Medulla oblongata (tissue), 1 donor: ENCODE data around the gene MBTPS2.
"Not testable (repeated sequence)": the region's sequence is repeated elsewhere in the genome, so short reads cannot be mapped to it uniquely, and the experiment has no call there.

Source experiments
- DNase-seq: peaks from one replicate; pipeline ENCODE4 v3.0.0-alpha.2; 2015; ENCODE audit errors: extremely low spot score

Gene MBTPS2

DNA sequence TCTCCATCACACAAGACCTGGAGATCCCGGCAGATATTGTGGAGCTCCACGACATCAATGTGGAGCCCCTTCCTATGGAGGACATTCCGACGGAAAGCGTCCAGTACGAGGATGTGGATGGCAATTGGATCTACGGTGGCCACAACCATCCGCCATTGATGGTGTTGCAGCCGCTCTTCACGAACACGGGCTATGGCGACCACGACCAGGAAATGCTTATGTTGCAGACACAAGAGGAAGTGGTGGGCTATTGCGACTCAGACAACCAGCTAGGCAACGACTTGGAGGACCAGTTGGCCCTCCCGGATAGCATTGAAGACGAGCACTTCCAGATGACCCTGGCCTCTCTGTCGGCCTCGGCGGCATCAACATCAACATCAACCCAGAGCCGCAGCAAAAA is 17.1 kb downstream of the MBTPS2 start:
- DNase-seq, result no peak

DNA sequence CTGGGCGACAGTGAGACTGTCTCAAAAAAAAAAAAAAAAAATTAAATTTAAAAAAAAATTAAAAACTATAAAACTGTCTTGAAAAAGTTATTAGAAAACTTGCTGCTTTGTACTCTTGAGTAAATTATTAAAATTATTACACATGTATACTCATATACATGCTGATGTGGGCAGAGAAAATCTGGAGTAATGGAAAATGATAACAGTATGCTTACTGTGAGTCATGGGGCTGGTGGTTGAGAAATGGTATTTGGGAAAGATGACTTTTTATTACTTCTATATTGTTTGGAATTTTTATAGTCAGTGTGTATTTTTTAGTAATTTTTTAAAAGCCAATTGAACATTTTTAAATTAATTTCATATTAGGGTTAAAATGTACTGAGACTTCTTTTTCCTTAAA is 23.8 kb downstream of the MBTPS2 start:
- DNase-seq, result no peak

DNA sequence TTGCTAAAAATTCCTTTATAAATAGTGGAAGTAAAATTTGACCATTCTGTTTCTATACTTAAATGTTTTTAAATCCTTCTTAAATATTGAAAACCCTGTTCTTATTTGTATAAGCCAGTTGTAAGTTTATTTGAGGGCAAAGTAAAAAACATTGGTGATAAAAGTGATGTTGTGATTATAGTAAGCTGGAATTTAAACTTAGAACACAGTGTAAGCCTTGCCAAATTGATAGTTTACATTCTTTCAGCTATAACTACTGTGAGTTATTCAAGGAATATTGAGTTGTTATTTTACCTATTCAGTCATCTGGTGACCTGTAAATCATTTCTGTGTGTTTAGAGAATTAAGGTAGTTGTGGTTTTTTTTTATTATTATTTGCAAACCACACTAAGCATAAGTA is 26.0 kb downstream of the MBTPS2 start:
- DNase-seq, result no peak

DNA sequence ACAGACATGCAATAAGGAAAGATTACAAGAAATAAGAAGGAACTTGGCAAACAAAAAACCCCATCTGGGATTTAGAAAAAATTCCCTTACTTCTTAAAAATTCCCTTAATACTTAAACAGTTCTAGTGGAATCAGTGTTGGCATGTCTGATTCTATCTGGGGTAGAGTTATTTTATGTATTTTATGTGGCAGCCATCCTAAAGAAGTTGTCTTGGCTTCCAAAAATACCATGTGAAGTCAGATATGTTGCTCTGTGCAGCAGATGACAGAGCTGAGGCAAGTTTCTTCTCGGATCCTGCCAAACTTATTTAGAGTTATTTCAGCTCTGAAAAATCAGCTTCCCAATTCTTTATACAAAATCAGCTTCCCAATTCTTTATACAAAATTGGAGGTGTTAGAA is 31.1 kb downstream of the MBTPS2 start:
- no peak for DNase-seq

DNA sequence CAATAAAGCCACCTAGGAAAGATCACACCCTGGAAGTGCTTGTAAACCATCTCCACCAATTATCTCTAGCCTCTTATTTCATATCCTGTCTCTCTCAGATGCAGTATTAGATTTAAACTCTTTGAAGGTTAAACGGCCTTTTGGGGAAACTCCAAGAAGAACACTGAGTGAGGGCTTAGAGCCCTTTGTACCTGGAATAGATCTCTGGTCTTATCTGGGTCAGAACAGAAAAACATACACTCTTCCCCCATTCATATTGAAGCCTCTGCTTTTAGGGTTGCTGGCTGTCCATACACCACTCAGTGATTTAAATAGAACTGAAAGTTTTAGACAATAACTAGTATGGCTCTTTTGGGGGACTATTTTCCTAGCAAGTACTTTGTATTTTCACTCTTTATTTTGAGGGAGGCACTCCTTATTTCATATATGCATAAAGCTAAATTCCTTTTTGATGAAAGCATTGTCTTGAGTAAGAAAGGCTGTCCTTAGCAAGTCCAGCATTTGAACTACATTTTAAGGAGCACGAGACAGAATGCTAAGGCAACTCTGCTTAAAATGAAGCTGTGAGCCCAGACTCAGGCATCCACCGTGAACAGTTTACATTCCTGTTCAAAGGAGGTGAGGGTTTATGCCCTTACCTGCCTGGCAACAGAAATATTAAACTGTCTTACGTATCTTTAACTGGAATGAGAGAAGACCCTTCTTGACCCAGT is 33.8 kb downstream of the MBTPS2 start:
- DNase-seq, result no peak

DNA sequence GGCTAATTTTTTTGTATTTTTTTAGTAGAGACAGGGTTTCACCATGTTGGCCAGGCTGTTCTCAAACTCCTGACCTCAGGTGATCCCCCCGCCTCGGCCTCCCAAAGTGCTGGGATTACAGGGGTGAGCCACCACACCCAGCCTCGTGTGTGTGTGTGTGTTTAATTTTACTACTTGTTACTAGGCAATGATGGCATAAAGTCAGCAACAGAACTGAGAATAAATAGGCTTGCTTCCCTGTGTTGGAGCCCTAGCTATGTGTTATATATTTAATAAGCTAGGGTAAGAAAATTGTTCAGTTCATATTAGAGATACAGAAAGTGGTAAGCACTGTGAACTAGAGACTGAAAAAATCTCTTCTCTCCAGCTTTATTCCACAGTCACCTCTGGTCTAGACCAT is 34.8 kb downstream of the MBTPS2 start:
- not testable (repeated sequence) for DNase-seq

DNA sequence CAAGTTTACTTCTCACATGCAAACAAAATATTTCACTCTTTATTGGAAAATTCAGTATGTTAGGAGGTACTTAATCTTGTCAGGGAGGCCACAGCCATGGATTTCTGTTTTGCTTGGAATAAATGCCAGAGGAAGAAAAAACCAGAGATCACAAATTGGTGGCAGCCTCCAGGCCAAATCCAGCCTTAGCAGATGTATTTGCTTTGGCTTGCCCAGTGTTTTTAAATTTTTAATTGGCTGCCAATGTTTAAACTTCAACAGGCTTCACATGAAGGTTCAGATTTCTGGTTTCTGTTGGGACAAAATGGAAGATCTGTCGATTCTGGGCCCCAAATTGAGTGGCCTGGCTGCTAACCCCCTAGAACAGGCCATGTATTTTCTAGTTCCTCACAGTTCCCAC is 35.6 kb downstream of the MBTPS2 start:
- no peak for DNase-seq

DNA sequence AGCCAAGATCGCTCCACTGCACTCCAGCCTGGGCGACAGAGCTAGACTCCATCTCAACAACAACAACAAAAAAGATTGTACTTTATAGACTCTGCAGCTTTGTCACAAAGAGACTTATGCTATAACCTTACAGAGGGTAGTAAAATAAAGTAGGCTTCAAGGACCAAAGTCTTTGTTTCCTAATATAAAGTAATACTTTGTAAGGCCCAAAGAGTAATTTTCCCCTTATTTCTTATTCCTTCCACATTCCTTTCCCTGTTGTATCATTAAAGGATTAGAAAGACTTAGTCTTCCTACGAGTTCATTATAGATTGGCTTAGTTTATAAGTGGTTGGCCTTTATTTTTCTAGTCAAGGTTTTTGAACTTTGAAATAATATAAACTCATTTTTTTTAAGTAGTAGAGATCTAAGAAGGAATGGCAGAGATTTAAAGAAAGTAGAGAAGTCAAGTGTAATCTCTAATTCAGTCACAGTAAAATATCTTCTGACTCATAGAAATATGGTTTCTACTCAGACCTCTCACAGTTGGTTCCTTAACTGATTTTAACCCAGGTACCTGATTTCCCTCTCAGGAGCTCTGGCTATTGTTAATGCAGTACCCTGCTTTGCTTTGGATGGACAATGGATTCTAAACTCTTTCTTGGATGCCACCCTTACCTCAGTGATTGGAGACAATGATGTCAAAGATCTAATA is 42.6 kb downstream of the MBTPS2 start:
- DNase-seq, result no peak

DNA sequence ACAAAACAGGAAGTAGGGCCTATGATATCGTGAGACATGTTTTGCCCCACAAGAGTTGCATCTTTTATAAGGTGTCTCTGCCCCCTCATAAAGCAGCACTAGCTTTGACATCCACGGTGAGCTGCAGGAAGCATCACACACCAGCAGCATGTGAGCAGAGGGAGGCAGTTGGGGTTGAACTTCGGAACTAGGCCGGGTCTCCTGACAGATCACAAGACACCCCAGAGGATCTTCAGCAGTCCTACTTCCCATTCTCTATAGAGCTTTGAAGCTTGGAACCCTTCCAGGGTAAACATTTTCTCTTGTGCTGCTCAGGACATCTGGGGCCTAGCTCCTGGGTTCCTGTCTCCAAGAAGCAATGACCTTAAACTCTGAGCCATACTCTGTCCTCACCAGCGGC is 43.8 kb downstream of the MBTPS2 start:
- peak; percentile 70 for DNase-seq

DNA sequence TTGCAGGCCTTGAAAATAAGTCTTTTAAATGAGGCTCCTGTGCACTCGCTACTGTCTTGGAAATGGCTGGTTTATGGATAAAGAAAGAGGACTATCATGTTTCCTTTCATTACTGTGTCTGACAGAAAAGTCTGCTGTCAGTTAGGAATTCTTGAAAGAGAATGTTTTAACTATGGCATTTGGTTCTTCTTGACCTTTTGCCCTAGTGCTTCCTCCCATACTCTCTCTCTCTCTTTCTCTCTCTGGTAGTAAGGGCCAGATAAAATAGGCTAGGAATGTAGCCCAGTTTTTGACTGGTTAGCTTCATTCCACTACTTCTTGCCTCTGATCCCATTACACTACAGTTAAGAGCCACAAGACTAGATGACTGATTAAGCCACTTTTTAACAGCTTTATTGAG is 46.2 kb downstream of the MBTPS2 start:
- DNase-seq, result no peak

DNA sequence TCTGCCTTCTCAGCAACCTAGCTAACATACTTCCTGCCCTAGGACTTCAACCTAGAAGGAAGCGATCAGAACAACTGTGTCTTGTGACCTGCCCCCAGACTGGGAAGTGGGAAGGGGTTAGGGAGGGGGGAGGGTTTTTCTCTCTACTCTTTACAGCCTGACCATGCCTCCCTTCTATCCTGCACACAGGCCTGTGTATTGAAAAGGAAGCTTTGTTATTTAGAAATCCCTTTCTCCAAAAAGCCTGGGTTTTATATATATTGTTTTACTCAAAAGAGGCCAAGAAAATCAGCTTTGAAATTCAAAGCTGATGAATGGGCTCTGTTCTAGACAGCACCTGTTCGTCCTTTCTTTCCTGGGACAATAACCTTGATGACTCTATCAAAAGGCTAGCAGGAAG is 65.9 kb downstream of the MBTPS2 start:
- peak; percentile 21 for DNase-seq

DNA sequence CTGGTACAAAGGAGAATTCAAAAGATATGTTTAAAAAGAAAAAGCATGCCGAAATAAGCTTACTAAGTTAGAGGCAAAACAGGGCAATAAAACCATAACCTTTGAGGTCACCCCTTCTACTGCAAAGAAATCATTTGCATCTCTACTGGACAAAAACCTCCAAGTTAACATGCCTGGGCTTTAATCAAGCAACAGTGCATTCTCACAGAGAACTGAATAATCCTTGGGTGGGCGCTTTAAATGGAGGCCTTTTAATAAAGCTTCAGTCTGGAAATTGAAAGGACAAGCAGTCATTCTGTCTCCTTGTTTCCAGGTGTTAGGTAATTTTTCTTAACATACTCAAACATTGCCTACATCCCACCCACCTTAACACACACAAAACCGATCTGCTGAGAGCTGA is 66.5 kb downstream of the MBTPS2 start:
- no peak for DNase-seq

DNA sequence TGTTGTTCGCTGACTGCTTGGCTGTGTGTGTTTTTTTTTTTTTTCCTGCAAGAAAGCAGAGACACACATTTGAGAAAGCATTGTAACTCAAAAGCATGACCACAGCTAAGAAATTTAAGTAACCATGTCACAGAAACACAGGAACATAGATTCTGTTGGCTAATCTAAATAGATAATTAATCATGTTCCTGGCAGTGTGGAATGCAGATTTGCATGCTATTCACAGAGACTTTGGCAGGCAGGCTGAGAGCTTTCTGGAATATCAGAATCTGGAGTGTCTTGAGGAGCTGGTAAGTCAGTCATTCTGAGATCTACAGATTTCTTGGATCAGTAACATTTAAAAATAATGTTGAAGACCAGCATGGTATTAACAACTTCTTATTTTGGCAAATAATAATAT is 67.8 kb downstream of the MBTPS2 start:
- peak; percentile 15 for DNase-seq

DNA sequence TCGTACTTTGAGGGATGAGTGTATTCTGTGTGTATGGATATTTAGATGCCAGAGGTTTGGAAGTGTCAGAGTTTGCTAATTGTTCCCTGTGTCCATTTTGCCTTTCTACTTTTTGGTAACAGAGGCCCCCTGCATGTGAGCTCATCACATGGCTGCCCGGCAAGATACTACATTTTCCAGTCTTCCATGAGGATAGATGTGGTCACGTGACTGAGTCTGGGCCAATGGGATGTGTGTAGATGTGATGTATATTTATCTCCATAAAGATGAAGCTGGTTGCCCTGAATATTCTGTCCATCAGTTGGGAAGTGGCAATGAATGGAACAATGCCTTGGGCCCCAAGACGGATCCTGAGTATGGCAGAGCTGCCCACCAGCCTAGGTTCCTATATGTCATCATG is 72.1 kb downstream of the MBTPS2 start:
- DNase-seq, result no peak

DNA sequence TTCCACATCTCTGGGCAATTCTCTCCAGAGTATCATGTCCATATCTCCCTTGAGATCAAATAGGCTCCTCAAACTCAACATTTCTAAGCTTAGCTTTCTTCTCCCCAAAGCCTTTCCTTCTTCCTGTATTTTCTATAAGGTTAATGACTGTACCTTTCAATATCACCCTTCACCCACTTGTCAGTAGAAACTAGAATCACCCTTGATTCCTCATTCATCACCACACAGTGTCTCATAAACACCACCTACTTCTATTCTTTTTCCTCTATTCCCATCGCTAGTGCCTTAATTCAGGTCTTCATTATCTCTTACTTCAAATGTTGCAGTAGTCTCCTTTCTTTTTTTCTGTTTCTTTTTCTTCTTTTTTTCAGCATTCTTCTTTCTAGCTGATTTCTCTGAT is 72.8 kb downstream of the MBTPS2 start:
- no peak for DNase-seq

DNA sequence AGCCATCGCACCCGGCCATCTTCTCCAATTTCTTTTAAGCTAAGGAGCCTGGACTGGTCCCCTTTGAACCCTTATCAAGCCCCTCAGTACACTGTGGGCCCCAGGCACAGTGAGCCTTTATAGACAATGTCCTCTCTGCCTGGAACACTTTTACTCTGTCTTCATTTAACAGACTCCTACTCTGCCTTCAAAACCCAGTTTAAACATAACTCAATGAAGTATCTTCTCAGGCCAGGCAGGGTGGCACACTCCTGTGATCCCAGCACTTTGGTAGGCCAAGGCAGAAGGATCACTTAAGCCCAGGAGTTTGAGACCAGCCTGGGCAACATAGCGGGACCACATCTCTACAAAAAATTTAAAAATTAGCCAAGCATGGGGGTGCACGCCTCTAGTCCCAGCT is 73.6 kb downstream of the MBTPS2 start:
- no peak for DNase-seq

DNA sequence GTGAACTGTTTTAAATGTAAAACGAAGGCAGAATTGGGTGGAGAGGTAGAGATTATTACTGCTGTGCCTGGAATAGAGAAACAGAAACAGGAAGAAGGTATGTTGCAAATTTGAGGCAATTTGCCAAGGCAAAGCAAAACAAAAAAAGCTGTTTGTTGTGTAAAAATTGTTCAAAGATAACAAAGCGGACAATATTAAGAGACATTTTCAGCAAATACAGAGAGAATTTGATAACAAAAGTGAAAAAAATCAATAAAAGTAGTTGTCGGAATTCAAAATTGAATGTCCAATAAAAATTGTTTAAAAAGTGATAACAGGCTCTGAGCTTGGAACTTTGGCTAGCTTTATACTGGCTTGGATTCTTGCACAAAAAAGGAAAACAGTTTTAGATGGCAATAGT is 86.7 kb downstream of the MBTPS2 start:
- DNase-seq, result no peak

DNA sequence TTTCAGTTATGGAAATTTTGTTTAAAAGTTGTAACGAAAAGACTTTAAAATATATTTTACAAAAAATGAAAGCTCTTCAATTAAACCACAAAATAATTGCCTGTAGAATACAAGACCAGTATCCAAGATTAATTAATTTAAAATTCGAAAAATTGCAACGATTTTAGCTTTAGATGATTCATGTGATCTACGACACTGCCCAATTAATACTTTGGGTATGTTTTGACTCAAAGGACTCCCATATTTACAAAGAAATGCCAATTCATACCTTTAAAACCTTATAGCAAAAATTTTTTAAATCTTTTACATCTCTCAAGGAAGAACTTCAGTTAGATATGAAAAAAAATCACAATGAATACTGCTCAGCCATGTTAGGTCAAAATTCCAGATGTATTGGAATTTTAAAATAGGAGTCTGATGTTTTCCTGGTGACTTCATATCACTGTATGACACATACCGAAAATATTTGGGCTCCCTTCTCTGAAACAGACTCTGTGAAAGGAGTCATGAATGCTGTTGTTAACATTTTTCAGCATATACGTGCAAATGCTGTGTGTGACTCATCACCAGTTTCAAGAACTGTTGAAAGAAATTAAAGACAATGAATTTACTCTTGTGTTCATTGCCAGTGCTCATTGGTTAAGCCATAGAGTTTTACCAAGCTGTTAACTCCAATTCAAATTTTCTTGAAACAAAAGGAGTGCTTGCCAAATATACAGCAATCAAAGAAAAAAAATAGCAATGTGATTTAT is 87.3 kb downstream of the MBTPS2 start:
- no peak for DNase-seq

DNA sequence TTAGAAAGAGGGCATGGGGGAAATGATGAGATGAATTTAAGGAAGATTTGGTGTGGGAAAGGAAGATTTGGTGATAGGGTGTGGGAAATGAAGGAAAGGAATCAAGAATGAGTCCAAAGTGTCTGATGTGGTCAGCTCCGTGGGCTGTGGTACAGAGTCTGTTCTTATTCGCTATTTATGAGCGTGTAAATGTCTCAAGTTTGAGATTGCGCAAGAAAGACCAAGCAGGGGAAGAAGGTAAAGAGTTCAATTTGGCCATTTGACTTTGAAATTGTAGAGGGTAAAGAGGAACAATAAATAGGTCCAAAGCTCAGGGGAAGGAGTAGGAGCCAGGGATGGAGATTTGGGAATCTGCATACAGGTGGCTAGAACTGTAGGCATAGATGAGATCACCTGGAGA is 89.8 kb downstream of the MBTPS2 start:
- no peak for DNase-seq

DNA sequence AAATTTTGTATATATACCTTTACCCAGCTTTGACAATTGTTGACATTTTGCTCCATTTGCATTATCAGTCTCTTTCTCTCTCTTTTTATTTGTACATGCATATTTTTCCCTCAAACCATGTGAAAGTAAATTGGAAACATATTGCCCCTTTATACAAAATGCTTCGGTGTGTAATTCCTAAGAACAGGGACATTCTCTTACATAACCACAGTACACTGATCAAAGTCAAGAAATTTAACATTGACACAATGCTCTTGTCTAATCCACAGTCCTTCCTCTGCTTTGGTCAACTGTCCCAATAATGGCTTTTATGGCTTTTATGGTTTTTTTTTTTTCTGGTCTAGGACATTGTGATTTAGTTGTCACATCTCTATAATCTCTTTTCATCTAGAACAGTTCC is 91.6 kb downstream of the MBTPS2 start:
- DNase-seq, result no peak

DNA sequence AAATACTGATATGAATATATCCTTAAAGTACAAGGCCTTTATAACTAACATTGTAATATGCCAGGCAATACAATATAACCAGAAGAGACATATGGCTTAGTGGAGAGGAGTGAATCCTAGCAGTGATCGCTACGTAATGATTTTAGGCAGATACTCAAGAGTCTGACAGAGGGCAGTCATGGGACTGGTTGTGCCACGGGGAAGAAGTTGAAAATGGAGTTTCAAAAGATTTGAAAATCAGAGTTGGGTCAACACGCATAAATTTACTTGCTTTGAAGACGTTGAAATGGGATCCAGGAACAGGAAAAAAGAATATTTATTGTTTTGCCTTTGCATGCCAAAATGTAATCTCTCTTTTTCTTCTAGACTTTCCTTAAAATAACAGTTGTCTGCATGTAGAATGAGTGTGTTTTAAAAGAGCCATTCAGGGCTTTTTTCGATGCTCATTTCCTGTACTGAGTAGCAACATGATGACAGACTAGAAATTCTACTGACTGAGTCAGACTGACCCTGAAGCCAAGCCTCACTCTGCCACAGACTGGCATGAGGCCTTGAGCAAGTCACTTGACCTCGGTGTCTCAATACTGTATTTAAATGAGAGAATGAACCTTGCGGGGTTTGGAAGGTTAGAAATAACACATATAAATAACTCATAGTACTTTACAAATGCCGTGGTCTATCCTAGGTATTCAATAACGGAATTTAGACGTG is 93.0 kb downstream of the MBTPS2 start:
- DNase-seq, result no peak

DNA sequence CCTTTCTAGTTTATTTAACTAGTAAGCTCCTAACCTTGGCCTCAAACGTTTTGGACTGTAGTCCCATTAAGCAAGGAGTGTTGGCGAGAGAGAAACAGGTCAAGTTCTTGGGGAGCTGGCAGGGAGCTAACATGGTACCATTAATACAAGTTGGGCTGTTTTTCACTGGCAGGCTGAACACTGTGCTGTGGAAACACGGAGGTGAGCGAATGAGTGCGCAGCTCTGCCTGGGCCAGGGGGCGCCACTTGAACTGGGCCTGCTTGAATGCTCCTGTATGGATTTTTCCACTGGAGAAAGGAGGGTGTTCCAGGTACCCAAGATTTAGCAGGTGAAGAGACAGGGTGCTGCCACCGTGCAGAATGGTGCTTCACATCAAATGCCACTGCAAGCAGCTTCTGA is 93.7 kb downstream of the MBTPS2 start:
- no peak for DNase-seq
